PFSK-1 (cell line): ENCODE results near the gene CEP135.

ENCODE experiments used
- FOXP2 ChIP-seq: optimal IDR thresholded peaks from 2 replicates; pipeline ENCODE3; 2011; ENCODE audit warnings: borderline replicate concordance, control low read depth, inconsistent platforms; ENCODE audit not compliant: insufficient read depth; ENCODE audit errors: extremely low read length, extremely low read depth
- POLR2AphosphoS5 ChIP-seq: IDR thresholded peaks from 2 replicates; pipeline ENCODE4 v1.6.1; 2012; ENCODE audit warnings: low read depth, mild to moderate bottlenecking, control low read depth, low read length, moderate library complexity
- SIN3A ChIP-seq: IDR thresholded peaks from 2 replicates; pipeline ENCODE4 v1.6.1; 2012; ENCODE audit warnings: mild to moderate bottlenecking, low read length, moderate library complexity, borderline replicate concordance; ENCODE audit not compliant: insufficient read depth
- TAF1 ChIP-seq: IDR thresholded peaks from 2 replicates; pipeline ENCODE4 v1.6.1; 2012; ENCODE audit warnings: low read length, control low read depth, borderline replicate concordance; ENCODE audit not compliant: insufficient read depth
- TF ChIP-seq, protein P1 (sequence below), 2 experiments: IDR thresholded peaks; 2 replicates each; pipeline versions ENCODE4 v1.6.1 to v1.8.0; 2011 to 2012; ENCODE audit warnings: low read depth in 2 of 2, low read length in 2 of 2, control low read depth in 1 of 2, inconsistent platforms in 1 of 2, mild to moderate bottlenecking in 1 of 2, moderate library complexity in 1 of 2; ENCODE audit not compliant: insufficient read depth in 1 of 2

Gene CEP135

GRCh38 chr4:55947912-55948725 is 626 bp upstream of the CEP135 start:
- TF ChIP-seq POLR2AphosphoS5 (no peak), SIN3A (no peak), TAF1 (no peak), FOXP2 (no peak)
- TF ChIP-seq, protein P1, sequence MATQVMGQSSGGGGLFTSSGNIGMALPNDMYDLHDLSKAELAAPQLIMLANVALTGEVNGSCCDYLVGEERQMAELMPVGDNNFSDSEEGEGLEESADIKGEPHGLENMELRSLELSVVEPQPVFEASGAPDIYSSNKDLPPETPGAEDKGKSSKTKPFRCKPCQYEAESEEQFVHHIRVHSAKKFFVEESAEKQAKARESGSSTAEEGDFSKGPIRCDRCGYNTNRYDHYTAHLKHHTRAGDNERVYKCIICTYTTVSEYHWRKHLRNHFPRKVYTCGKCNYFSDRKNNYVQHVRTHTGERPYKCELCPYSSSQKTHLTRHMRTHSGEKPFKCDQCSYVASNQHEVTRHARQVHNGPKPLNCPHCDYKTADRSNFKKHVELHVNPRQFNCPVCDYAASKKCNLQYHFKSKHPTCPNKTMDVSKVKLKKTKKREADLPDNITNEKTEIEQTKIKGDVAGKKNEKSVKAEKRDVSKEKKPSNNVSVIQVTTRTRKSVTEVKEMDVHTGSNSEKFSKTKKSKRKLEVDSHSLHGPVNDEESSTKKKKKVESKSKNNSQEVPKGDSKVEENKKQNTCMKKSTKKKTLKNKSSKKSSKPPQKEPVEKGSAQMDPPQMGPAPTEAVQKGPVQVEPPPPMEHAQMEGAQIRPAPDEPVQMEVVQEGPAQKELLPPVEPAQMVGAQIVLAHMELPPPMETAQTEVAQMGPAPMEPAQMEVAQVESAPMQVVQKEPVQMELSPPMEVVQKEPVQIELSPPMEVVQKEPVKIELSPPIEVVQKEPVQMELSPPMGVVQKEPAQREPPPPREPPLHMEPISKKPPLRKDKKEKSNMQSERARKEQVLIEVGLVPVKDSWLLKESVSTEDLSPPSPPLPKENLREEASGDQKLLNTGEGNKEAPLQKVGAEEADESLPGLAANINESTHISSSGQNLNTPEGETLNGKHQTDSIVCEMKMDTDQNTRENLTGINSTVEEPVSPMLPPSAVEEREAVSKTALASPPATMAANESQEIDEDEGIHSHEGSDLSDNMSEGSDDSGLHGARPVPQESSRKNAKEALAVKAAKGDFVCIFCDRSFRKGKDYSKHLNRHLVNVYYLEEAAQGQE (IDR thresholded peaks at IDR 0.05; ENCODE audit: insufficient read depth in 1 of 2, low read depth in 2 of 2, low read length in 2 of 2), result no peak

DNA sequence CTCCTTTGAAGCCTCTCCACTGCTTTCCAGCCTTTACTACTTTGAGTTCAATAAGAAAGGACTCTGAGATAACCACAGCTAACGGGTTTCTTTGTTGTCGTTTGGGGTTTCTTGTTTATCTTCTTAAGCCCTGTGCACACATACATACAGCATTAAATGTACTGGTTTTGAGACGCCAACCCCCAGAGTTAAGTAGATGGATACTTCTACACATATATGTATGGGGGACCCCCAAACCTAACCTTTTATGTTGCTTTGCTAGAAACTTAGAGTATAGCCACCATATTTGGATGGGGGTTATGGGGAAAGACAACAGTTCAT is 697 bp downstream of the CEP135 start:
- TF ChIP-seq FOXP2 (no peak), TAF1 (no peak), SIN3A (no peak)
- TF ChIP-seq, protein P1 (IDR thresholded peaks at IDR 0.05; ENCODE audit: insufficient read depth in 1 of 2, low read depth in 2 of 2, low read length in 2 of 2), result no peak

GRCh38 chr4:55951191-55951922 is 2.6 kb downstream of the CEP135 start:
- TF ChIP-seq POLR2AphosphoS5 (no peak), SIN3A (no peak), FOXP2 (no peak), TAF1 (no peak)
- TF ChIP-seq, protein P1 (IDR thresholded peaks at IDR 0.05; ENCODE audit: insufficient read depth in 1 of 2, low read depth in 2 of 2, low read length in 2 of 2), result no peak

- TF ChIP-seq POLR2AphosphoS5 (no peak), TAF1 (no peak), SIN3A (no peak), FOXP2 (no peak)
- TF ChIP-seq, protein P1 (IDR thresholded peaks at IDR 0.05; ENCODE audit: insufficient read depth in 1 of 2, low read depth in 2 of 2, low read length in 2 of 2), result no peak
Measured at GRCh38 chr4:55955710-55956109, 7.0 kb downstream of the CEP135 start.
